ENCODE measurements around the gene CDK10. TPM values are rescaled to one million over a fixed set of nuclear protein-coding genes. Genes with fewer than 3 reads are reported as not detected.

Gene CDK10
- total and polyA plus RNA-seq, 2 experiments from 2014 or later = 76.3 to 142 TPM

GRCh38 chr16:89642574-89642973 lies 43.9 kb upstream of the CDK10 start:
- Histone ChIP-seq H3K4me1 (ENCODE audit: low read depth) (peaks cover 7% of the 10 kb centered on the region), H3K27ac (no peak overlapping the region), H3K36me3 (peaks cover 15% of the 10 kb centered on the region), H3K9me3 (ENCODE audit: low read depth) (no peaks in the 10 kb centered on the region), H3K4me3 (no peak overlapping the region), H3K27me3 (no peaks in the 10 kb centered on the region)
- no peak for TF ChIP-seq CTCF (IDR thresholded peaks at IDR 0.05; ENCODE audit: low read depth, low read length)
- DNase-seq (ENCODE audit: low read depth in 1 of 2, low spot score in 1 of 2) = no peak

- peaks cover 7% of the 10 kb centered on the region for H3K4me1 ChIP-seq (ENCODE audit: low read depth)
- no peak for TF ChIP-seq CTCF (IDR thresholded peaks at IDR 0.05; ENCODE audit: low read depth, low read length)
- H3K36me3 ChIP-seq = peaks cover 15% of the 10 kb centered on the region
- no peaks in the 10 kb centered on the region for H3K9me3 ChIP-seq (ENCODE audit: low read depth)
- H3K4me3 ChIP-seq = no peak overlapping the region
- H3K27ac ChIP-seq = no peak overlapping the region
- no peak for DNase-seq (ENCODE audit: low read depth in 1 of 2, low spot score in 1 of 2)
- H3K27me3 ChIP-seq = no peaks in the 10 kb centered on the region
Observed at GRCh38 chr16:89643769-89644300, 42.7 kb upstream of the CDK10 start.

DNA sequence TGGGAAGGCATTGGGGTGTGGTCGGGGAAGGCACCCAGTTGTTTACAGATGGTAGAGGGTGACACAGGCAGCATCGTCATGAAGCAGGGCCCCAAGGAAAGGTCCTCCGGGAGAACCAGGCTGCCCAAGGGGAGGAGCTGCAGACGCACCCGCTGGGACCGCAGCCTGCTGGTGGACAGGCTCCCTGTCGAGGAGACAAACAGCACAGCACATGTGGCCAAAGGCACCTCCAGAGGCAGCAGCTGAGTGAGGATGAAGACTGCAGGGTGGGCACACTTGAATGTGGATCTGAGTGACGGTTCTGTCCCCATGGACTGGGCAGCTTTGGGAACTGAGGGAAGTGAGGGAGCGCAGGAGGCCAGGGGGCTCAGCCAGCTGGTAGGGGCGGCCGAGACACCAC lies 41.4 kb upstream of the CDK10 start:
- Histone ChIP-seq H3K27ac (no peak overlapping the region), H3K4me1 (ENCODE audit: low read depth) (peaks cover 7% of the 10 kb centered on the region), H3K27me3 (no peaks in the 10 kb centered on the region), H3K9me3 (ENCODE audit: low read depth) (no peaks in the 10 kb centered on the region), H3K36me3 (peaks cover 15% of the 10 kb centered on the region), H3K4me3 (no peak overlapping the region)
- no peak for TF ChIP-seq CTCF (IDR thresholded peaks at IDR 0.05; ENCODE audit: low read depth, low read length)
- no peak for DNase-seq (ENCODE audit: low read depth in 1 of 2, low spot score in 1 of 2)

- no peak overlapping the region for H3K4me3 ChIP-seq
- TF ChIP-seq CTCF (IDR thresholded peaks at IDR 0.05; ENCODE audit: low read depth, low read length) = no peak
- no peak overlapping the region for H3K27ac ChIP-seq
- peaks cover 17% of the 10 kb centered on the region for H3K36me3 ChIP-seq
- DNase-seq (ENCODE audit: low read depth in 1 of 2, low spot score in 1 of 2) = no peak
- H3K27me3 ChIP-seq = no peaks in the 10 kb centered on the region
- no peaks in the 10 kb centered on the region for H3K4me1 ChIP-seq (ENCODE audit: low read depth)
- H3K9me3 ChIP-seq (ENCODE audit: low read depth) = no peaks in the 10 kb centered on the region
Observed at GRCh38 chr16:89646270-89646669, 40.2 kb upstream of the CDK10 start.

DNA sequence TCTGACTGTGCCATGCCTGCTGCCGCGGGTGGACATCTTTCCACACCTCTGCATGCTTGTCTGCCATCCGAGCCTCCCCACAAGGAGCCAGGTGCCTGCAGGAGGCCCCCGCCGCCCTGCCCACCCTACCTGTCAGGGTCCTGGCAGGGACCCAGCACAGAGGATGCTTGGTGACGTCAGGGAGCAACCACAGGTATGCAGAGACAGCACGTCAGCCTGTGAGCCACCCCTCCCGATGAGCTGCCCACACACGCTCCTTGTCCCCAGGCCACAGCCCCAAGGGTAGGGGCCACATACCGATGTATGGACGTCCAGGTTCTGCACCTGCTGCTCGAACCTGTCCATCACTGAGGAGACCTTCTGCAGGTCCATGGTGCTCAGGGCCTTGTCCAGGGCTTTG lies 39.6 kb upstream of the CDK10 start:
- H3K4me3 ChIP-seq = no peak overlapping the region
- H3K27ac ChIP-seq = no peak overlapping the region
- peaks cover 17% of the 10 kb centered on the region for H3K36me3 ChIP-seq
- no peaks in the 10 kb centered on the region for H3K27me3 ChIP-seq
- TF ChIP-seq CTCF (IDR thresholded peaks at IDR 0.05; ENCODE audit: low read depth, low read length) = no peak
- no peaks in the 10 kb centered on the region for H3K4me1 ChIP-seq (ENCODE audit: low read depth)
- H3K9me3 ChIP-seq (ENCODE audit: low read depth) = no peaks in the 10 kb centered on the region
- DNase-seq (ENCODE audit: low read depth in 1 of 2, low spot score in 1 of 2) = no peak

- Histone ChIP-seq H3K9me3 (ENCODE audit: low read depth) (no peaks in the 10 kb centered on the region), H3K27ac (no peak overlapping the region), H3K4me3 (no peak overlapping the region), H3K27me3 (no peaks in the 10 kb centered on the region), H3K4me1 (ENCODE audit: low read depth) (no peaks in the 10 kb centered on the region), H3K36me3 (peaks cover 8% of the 10 kb centered on the region)
- DNase-seq (ENCODE audit: low read depth in 1 of 2, low spot score in 1 of 2) = no peak
- no peak for TF ChIP-seq CTCF (IDR thresholded peaks at IDR 0.05; ENCODE audit: low read depth, low read length)
Observed at GRCh38 chr16:89651584-89651983, 34.9 kb upstream of the CDK10 start.

Data from cardiac muscle cell (in vitro differentiated cells and primary cell).